Gastroesophageal sphincter (tissue), 4 donors: Measurements from ENCODE around the gene SLC38A10. TPM values are rescaled to one million over a fixed set of nuclear protein-coding genes. Genes with fewer than 3 reads are reported as not detected.

Source experiments
- ATAC-seq: fragments of 150-250 bp; one replicate; pipeline ENCODE4 v1.9.1; 2016; ENCODE audit warnings: mild to moderate bottlenecking, moderate library complexity
- H3K27ac ChIP-seq, 4 donors: fragments of 200-600 bp; sonication (generic) in 3 of 4; 1 replicate in 3 of 4; 2 replicates in 1 of 4; pipeline ENCODE4 v1.5.1; 2016 to 2019
- H3K27me3 ChIP-seq: fragments of 200-600 bp; sonication (generic); one replicate; pipeline ENCODE4 v1.5.1; 2019
- H3K36me3 ChIP-seq, 2 donors: fragments of 200-600 bp; sonication (generic); one replicate each; pipeline ENCODE4 v1.5.1; 2019; ENCODE audit warnings: control low read depth in 1 of 2
- H3K4me1 ChIP-seq, 3 donors: fragments of 200-600 bp; sonication (generic); 1 replicate in 2 of 3; 2 replicates in 1 of 3; pipeline ENCODE4 v1.5.1; 2016 to 2019; ENCODE audit warnings: control low read depth in 2 of 3
- H3K4me3 ChIP-seq, 2 donors: fragments of 200-600 bp; sonication (generic); one replicate each; pipeline ENCODE4 v1.5.1; 2019; ENCODE audit warnings: mild to moderate bottlenecking in 1 of 2, moderate library complexity in 1 of 2
- H3K9me3 ChIP-seq, 3 donors: fragments of 200-600 bp; sonication (generic); one replicate each; pipeline ENCODE4 v1.5.1; 2017 to 2019; ENCODE audit warnings: control low read depth in 2 of 3
- CTCF ChIP-seq, 4 experiments: fragments of 200-600 bp in 2 of 4; fragments of 450-650 bp in 2 of 4; sonication (generic) in 1 of 4; IDR thresholded peaks; one replicate each; pipeline ENCODE4 v1.5.1; 2017 to 2019; ENCODE audit warnings: antibody characterized with exemption in 4 of 4, mild to moderate bottlenecking in 2 of 4, moderate library complexity in 2 of 4
- EP300 ChIP-seq: sonication (generic); formaldehyde crosslinking; IDR thresholded peaks from one replicate; pipeline ENCODE4 v1.6.1; 2017; ENCODE audit warnings: antibody characterized with exemption, mild to moderate bottlenecking
- POLR2A ChIP-seq, 2 donors: fragments of 450-650 bp; IDR thresholded peaks; one replicate each; pipeline ENCODE4 v1.6.1; 2017; ENCODE audit warnings: antibody characterized with exemption in 2 of 2, mild to moderate bottlenecking in 2 of 2, moderate library complexity in 1 of 2
- POLR2AphosphoS5 ChIP-seq: sonication (generic); formaldehyde crosslinking; IDR thresholded peaks from one replicate; pipeline ENCODE4 v1.6.1; 2017; ENCODE audit warnings: antibody characterized with exemption
- WGBS, 2 donors: methylation state at CpG; one replicate each; pipeline ENCODE4 v1.1.5; 2018; ENCODE audit warnings: low coverage in 1 of 2; 5-methylcytosine and 5-hydroxymethylcytosine counted together
- total RNA-seq, 4 donors: library from RNA; depleted of rRNA; stranded (reverse); fragments of >200 nt; gene quantifications; one replicate each; pipeline ENCODE4 v1.1.0, GENCODE V29; 2016

The SLC38A10 gene
- total RNA-seq, 4 donors from 2014 or later, result 70.5 to 99.6 (median 81.8) TPM

- Histone ChIP-seq H3K27ac (no peak overlapping the region), H3K4me1 (no peaks in the 10 kb centered on the region), H3K4me3 (no peak overlapping the region), H3K27me3 (no peaks in the 10 kb centered on the region), H3K9me3 (no peaks in the 10 kb centered on the region), H3K36me3 (peaks cover 0 to 97% of the 10 kb centered on the region in 2 donors)
- ATAC-seq, result no peak
- WGBS, 2 donors, result 76 to 85% methylated on average over 2 to 6 of the region's 6 CpGs
- no peak for TF ChIP-seq CTCF (IDR thresholded peaks at IDR 0.05)
- no peak for TF ChIP-seq POLR2A (IDR thresholded peaks at IDR 0.05)
- TF ChIP-seq POLR2AphosphoS5, result no peak
- TF ChIP-seq EP300, result no peak
Observed at GRCh38 chr17:81267390-81268067, 27.6 kb downstream of the SLC38A10 start.

DNA sequence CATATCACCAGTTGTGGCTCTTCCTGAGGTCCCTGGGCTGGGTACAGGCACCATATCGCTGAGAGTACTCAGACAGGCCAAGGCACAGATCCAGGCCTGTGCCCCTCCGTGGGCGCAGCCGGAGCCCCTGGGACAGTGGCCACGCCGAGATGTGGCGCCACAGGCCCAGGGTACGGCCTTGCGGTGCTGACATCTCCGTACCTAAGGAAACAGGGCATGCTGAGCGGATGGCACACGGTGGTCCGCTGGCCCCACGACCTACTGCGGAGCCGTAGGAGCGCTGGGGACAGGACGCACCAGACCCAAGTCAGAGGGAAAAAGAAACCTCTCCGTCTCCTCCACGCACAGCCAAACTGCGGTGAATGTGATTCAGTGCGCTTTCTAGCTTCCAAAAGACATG is 29.5 kb downstream of the SLC38A10 start:
- no peak for ATAC-seq
- TF ChIP-seq CTCF (IDR thresholded peaks at IDR 0.05) (no peak), EP300 (no peak), POLR2A (IDR thresholded peaks at IDR 0.05) (no peak), POLR2AphosphoS5 (no peak)
- H3K9me3 ChIP-seq, result no peaks in the 10 kb centered on the region
- H3K27ac ChIP-seq, result no peak overlapping the region
- peaks cover 0 to 97% of the 10 kb centered on the region in 2 donors for H3K36me3 ChIP-seq
- no peak overlapping the region for H3K4me3 ChIP-seq
- H3K27me3 ChIP-seq, result no peaks in the 10 kb centered on the region
- WGBS, 2 donors, result 98% methylated on average over 10 of the region's 22 CpGs; no CpG with 5 or more reads in 1 of the 2 donors
- H3K4me1 ChIP-seq, result no peaks in the 10 kb centered on the region

- Histone ChIP-seq H3K4me1 (no peaks in the 10 kb centered on the region), H3K27ac (no peak overlapping the region), H3K4me3 (no peak overlapping the region), H3K36me3 (peaks cover 0 to 97% of the 10 kb centered on the region in 2 donors), H3K27me3 (no peaks in the 10 kb centered on the region), H3K9me3 (no peaks in the 10 kb centered on the region)
- ATAC-seq, result no peak
- TF ChIP-seq EP300, result no peak
- TF ChIP-seq POLR2AphosphoS5, result no peak
- no peak for TF ChIP-seq POLR2A (IDR thresholded peaks at IDR 0.05)
- no peak for TF ChIP-seq CTCF (IDR thresholded peaks at IDR 0.05)
- 93 to 96% methylated on average over 3 to 5 of the region's 12 CpGs for WGBS, 2 donors
Observed at GRCh38 chr17:81264640-81265039, 30.5 kb downstream of the SLC38A10 start.

DNA sequence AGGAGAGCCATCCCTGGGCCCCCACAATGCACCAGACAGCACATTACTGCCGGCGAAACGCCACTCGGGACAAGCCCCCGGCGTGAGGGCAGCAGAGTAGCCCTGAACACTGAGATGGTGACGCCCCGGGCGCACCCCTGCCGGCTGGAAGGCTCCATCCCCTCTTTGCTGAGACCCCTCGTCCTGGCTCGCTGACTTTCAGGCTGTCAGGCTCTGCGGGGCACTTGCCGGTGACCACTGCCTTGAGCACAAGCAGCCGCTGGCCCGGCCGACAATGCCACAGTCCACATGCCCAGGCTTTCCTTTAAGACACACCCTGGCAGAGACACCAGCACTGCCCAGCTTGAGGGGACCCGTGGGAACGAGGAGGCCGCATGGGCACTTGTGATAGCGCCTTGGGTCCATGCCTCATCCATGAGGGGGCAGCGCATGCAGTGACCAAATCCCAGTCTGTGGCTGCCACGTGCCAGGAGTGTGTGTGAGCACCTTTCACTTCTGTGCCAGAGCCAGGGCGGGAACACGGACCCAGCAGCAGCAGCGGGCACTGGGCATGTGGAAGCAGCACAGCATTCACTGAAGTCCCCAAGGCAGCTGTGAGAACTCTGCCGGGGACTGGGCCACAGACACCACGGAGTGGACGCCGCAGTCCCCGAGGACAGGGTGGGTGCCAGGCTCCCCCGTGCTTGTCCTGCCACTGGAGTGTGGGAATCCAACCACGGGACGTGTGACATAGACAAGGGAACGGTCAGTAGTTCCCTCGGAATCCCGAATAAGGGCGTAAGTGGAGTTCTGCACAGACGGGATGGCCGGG is 31.5 kb downstream of the SLC38A10 start:
- no peak for TF ChIP-seq CTCF (IDR thresholded peaks at IDR 0.05)
- no peak for TF ChIP-seq EP300
- TF ChIP-seq POLR2A (IDR thresholded peaks at IDR 0.05), result no peak
- TF ChIP-seq POLR2AphosphoS5, result no peak
- WGBS, 2 donors, result 84 to 91% methylated on average over 4 to 12 of the region's 40 CpGs
- no peak overlapping the region for H3K4me3 ChIP-seq
- H3K27ac ChIP-seq, result no peak overlapping the region
- H3K36me3 ChIP-seq, result peaks cover 0 to 97% of the 10 kb centered on the region in 2 donors
- H3K27me3 ChIP-seq, result no peaks in the 10 kb centered on the region
- no peaks in the 10 kb centered on the region for H3K9me3 ChIP-seq
- H3K4me1 ChIP-seq, result no peaks in the 10 kb centered on the region
- ATAC-seq, result no peak
